ENCODE data around the gene ABCC12. TPM values are rescaled to one million over a fixed set of nuclear protein-coding genes. Genes with fewer than 3 reads are reported as not detected.

The ABCC12 gene
- total and polyA plus RNA-seq, 4 donors: not detected

DNA sequence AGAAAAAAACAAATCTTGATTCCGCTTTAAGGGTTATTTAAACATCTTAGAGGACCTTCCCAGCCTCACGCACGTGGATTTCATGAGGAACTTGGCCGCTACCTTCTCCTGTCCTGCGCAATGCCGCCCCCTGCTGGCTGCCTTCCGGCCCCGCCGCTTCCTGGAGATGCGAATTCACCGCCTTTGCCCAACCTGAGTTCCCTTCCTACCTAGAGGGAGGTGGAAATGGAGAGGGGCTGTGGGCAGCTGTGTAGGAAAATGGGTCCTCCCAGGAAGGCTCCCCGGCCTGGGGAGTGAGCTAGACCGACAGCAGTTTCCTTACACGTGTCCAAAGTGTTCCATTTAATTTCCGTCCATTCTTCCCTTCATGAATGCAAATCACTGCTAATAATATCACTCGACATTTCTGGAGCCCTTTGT lies 1.0 kb upstream of the ABCC12 start:
- H3K4me3 ChIP-seq: no peak overlapping the region
- WGBS, 2 donors: 9 to 10% methylated on average over 16 of the region's 16 CpGs
- H3K27me3 ChIP-seq (ENCODE audit: control insufficient read depth in 3 of 3, insufficient read depth in 3 of 3, low read length in 2 of 3): peaks cover 0 to 3% (median 0%) of the 10 kb centered on the region in 3 donors
- no peaks in the 10 kb centered on the region for H3K36me3 ChIP-seq (ENCODE audit: control insufficient read depth in 4 of 4, insufficient read depth in 4 of 4, low read length in 4 of 4)
- TF ChIP-seq, protein P1, sequence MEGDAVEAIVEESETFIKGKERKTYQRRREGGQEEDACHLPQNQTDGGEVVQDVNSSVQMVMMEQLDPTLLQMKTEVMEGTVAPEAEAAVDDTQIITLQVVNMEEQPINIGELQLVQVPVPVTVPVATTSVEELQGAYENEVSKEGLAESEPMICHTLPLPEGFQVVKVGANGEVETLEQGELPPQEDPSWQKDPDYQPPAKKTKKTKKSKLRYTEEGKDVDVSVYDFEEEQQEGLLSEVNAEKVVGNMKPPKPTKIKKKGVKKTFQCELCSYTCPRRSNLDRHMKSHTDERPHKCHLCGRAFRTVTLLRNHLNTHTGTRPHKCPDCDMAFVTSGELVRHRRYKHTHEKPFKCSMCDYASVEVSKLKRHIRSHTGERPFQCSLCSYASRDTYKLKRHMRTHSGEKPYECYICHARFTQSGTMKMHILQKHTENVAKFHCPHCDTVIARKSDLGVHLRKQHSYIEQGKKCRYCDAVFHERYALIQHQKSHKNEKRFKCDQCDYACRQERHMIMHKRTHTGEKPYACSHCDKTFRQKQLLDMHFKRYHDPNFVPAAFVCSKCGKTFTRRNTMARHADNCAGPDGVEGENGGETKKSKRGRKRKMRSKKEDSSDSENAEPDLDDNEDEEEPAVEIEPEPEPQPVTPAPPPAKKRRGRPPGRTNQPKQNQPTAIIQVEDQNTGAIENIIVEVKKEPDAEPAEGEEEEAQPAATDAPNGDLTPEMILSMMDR (IDR thresholded peaks at IDR 0.05; ENCODE audit: control extremely low read depth, extremely low read depth): peak; percentile 88
- H3K4me1 ChIP-seq (ENCODE audit: control insufficient read depth in 5 of 5, insufficient read depth in 5 of 5, low read length in 5 of 5): peaks cover 0 to 9% (median 0%) of the 10 kb centered on the region in 5 donors
- H3K9me3 ChIP-seq (ENCODE audit: control insufficient read depth in 4 of 4, insufficient read depth in 3 of 4, low read length in 3 of 4): no peaks in the 10 kb centered on the region
- H3K27ac ChIP-seq (ENCODE audit: low read depth in 1 of 2, low read length in 1 of 2): no peak overlapping the region
- peak; percentile 70 to 86 (median 82) for DNase-seq
- ATAC-seq (ENCODE audit: insufficient read depth, low FRiP score): peak; percentile 84
- no peak overlapping the region for H3K9ac ChIP-seq (ENCODE audit: insufficient read depth in 1 of 2, low read length in 2 of 2)

DNA sequence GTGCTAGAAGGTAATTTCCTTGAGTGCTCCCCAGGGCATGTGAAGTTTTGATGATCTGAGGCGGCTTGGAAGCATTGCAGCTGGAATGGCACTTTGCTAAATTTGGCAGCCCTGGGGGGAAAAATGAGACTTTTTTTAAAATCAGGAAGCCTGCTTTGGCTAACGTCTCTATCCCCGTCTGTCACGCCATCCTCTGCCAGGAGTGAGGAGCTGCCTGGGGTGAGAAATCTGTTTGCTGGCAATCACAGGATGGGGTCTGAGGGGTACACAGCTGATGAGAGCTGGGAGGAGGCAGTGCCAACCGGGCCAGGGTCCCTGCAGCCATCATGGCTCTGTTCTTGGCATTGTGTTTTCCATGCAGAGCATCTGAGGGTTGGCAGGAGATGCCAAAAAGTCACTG lies 2.0 kb downstream of the ABCC12 start:
- ATAC-seq (ENCODE audit: insufficient read depth, low FRiP score): no peak
- no peaks in the 10 kb centered on the region for H3K9me3 ChIP-seq (ENCODE audit: control insufficient read depth in 4 of 4, insufficient read depth in 3 of 4, low read length in 3 of 4)
- peaks cover 0 to 9% (median 0%) of the 10 kb centered on the region in 5 donors for H3K4me1 ChIP-seq (ENCODE audit: control insufficient read depth in 5 of 5, insufficient read depth in 5 of 5, low read length in 5 of 5)
- no peak overlapping the region for H3K9ac ChIP-seq (ENCODE audit: insufficient read depth in 1 of 2, low read length in 2 of 2)
- H3K27me3 ChIP-seq (ENCODE audit: control insufficient read depth in 3 of 3, insufficient read depth in 3 of 3, low read length in 2 of 3): peaks cover 0 to 3% (median 0%) of the 10 kb centered on the region in 3 donors
- H3K36me3 ChIP-seq (ENCODE audit: control insufficient read depth in 4 of 4, insufficient read depth in 4 of 4, low read length in 4 of 4): no peaks in the 10 kb centered on the region
- DNase-seq: peak in 2 of 3 donors; percentile 56 to 61
- no peak overlapping the region for H3K27ac ChIP-seq (ENCODE audit: low read depth in 1 of 2, low read length in 1 of 2)
- TF ChIP-seq, protein P1 (IDR thresholded peaks at IDR 0.05; ENCODE audit: control extremely low read depth, extremely low read depth): no peak
- WGBS, 2 donors: 64 to 84% methylated on average over 5 of the region's 5 CpGs
- H3K4me3 ChIP-seq: no peak overlapping the region

DNA sequence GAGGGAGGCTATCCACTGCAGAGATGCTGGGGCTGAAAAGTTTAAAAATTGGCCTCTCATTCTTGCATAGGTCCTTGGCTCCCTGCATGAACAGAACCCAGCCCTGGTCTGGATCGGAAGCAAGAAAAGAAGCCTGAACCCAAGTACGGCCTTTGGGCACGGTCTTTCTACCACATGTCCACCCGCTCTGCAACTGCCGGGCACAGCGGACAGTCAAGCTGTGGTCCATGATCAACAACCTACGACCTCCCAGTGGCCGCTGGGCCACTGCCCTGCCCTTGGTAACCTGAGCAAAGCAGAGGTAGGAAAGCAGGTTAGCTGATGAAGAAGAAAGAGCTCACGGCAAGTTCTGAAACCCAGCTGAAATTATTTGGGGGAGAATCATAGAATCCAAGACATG lies 3.6 kb downstream of the ABCC12 start:
- peaks cover 0 to 9% (median 0%) of the 10 kb centered on the region in 5 donors for H3K4me1 ChIP-seq (ENCODE audit: control insufficient read depth in 5 of 5, insufficient read depth in 5 of 5, low read length in 5 of 5)
- DNase-seq (no peak), ATAC-seq (ENCODE audit: insufficient read depth, low FRiP score) (no peak)
- TF ChIP-seq, protein P1 (IDR thresholded peaks at IDR 0.05; ENCODE audit: control extremely low read depth, extremely low read depth): no peak
- no peaks in the 10 kb centered on the region for H3K9me3 ChIP-seq (ENCODE audit: control insufficient read depth in 4 of 4, insufficient read depth in 3 of 4, low read length in 3 of 4)
- H3K9ac ChIP-seq (ENCODE audit: insufficient read depth in 1 of 2, low read length in 2 of 2): no peak overlapping the region
- H3K36me3 ChIP-seq (ENCODE audit: control insufficient read depth in 4 of 4, insufficient read depth in 4 of 4, low read length in 4 of 4): no peaks in the 10 kb centered on the region
- H3K4me3 ChIP-seq: no peak overlapping the region
- peaks cover 0 to 2% (median 0%) of the 10 kb centered on the region in 3 donors for H3K27me3 ChIP-seq (ENCODE audit: control insufficient read depth in 3 of 3, insufficient read depth in 3 of 3, low read length in 2 of 3)
- 96 to 97% methylated on average over 9 of the region's 9 CpGs for WGBS, 2 donors
- H3K27ac ChIP-seq (ENCODE audit: low read depth in 1 of 2, low read length in 1 of 2): no peak overlapping the region

DNA sequence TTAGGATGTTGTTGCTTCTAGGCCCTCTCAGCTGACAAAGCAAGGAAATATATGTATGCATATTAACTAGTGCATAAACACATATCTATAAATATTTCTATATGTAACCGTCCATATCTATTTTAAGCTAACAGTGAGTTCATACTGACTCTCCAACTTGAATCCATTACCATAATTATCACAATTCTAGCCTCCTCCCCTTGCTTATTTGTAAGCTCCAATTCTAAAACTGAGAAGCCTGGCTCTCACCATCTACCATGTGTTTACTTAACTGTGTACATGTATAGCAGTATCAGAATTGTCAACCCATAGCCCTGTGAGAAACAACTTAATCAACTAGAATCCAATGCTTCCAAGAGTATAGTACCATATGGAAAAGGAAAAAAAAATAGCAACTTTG lies 5.1 kb downstream of the ABCC12 start:
- H3K27ac ChIP-seq (ENCODE audit: low read depth in 1 of 2, low read length in 1 of 2): no peak overlapping the region
- no peaks in the 10 kb centered on the region for H3K27me3 ChIP-seq (ENCODE audit: control insufficient read depth in 3 of 3, insufficient read depth in 3 of 3, low read length in 2 of 3)
- ATAC-seq (ENCODE audit: insufficient read depth, low FRiP score) (no peak), DNase-seq (no peak)
- WGBS, 2 donors: 28 to 69% methylated on average over 1 of the region's 1 CpG
- H3K4me3 ChIP-seq: no peak overlapping the region
- TF ChIP-seq, protein P1 (IDR thresholded peaks at IDR 0.05; ENCODE audit: control extremely low read depth, extremely low read depth): no peak
- peaks cover 0 to 9% (median 0%) of the 10 kb centered on the region in 5 donors for H3K4me1 ChIP-seq (ENCODE audit: control insufficient read depth in 5 of 5, insufficient read depth in 5 of 5, low read length in 5 of 5)
- H3K36me3 ChIP-seq (ENCODE audit: control insufficient read depth in 4 of 4, insufficient read depth in 4 of 4, low read length in 4 of 4): no peaks in the 10 kb centered on the region
- no peak overlapping the region for H3K9ac ChIP-seq (ENCODE audit: insufficient read depth in 1 of 2, low read length in 2 of 2)
- no peaks in the 10 kb centered on the region for H3K9me3 ChIP-seq (ENCODE audit: control insufficient read depth in 4 of 4, insufficient read depth in 3 of 4, low read length in 3 of 4)

Measured in lung (tissue), 12 donors.